ENCODE results near the gene TRMT112.

Gene TRMT112

DNA sequence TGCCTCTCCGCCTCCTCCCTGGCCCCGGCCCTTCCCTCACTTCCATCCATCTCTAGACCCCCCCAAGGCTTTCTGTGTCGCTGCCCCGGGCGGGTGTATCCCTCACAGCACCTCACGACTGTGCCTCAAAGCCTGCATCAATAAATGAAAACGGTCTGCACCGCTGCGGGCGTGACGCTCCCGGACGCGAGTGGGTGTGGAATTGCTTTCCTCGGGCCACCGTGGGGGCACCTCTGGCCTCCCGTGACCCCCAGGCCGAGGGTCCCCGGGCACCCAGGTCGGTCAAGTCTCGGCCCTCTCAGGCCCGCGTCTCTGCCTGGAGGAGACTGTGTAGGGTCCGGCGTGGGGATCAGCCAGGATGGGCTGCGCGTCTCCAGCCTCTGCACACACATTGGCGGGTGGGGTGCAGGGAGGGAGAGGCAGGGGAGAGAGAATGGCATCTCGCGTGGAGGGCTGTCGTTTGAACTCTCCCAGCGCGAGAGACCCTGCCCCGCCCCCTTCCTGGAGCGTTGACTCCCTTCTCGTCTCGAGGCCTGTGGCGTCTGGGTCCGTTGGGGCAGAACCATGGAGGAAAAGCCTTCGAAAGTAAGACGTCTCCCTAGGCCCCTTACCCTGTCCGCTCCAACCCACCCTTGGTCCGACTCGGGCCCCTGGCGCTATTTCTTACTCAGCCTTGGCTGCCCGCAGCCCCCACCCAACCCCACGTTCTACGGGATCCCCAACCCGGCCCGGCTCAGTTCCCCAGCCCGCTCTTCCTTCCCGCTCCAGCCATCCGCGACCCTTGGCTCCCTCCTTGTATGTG, 17.3 kb downstream of the TRMT112 start, which contains the start of gene CATSPERZ:
CATSPERZ (plus strand) TSS at position 512 of the 802 bp plus-strand sequence; CDS start at position 565, 53 bp downstream.
- TF ChIP-seq TAF1 (IDR thresholded peaks at IDR 0.05; ENCODE audit: borderline replicate concordance, insufficient read depth, low read length) (no peak), POLR2AphosphoS5 (IDR thresholded peaks at IDR 0.05; ENCODE audit: low read depth, low read length) (no peak), FOXP2 (optimal IDR thresholded peaks at IDR 0.05; ENCODE audit: borderline replicate concordance, extremely low read depth, extremely low read length, insufficient read depth) (no peak), SIN3A (IDR thresholded peaks at IDR 0.05; ENCODE audit: borderline replicate concordance, insufficient read depth, low read length) (no peak)

DNA sequence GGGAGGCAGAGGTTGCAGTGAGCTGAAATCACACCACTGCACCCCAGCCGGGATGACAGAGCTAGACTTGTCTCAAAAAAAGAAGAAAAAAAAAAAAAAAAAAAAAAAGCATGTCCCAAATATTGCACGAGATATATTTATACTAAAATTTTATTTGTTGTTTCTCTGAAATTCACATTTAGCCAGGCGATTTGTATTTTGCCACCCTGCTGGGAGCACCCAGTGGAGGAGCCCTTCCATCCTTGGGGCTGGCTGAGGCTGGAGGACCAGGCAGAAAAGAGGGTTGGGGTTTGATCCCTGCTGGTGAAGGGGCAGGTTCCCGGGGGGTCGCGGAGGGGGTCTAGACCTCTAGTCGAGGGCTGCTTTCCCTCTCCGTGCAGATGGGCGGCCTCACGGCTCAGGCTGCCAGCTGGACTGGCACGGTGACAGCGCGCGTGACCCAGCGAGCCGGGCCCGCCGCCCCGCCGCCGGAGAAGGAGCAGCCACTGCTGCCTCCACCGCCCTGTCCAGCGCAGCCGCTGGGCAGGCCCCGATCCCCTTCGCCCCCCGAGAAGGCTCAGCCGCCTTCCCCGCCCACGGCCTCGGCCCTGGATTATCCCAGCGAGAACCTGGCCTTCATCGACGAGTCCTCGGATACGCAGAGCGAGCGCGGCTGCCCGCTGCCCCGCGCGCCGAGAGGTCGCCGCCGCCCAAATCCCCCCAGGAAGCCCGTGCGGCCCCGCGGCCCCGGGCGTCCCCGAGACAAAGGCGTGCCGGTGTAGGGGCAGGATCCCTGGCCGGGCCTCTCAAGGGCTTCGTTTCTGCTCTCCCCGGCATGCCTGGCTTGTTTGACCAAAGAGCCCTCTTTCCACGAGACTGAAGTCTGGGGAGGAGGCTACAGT, 18.2 kb downstream of the TRMT112 start:
- TF ChIP-seq TAF1 (IDR thresholded peaks at IDR 0.05; ENCODE audit: borderline replicate concordance, insufficient read depth, low read length) (no peak), FOXP2 (optimal IDR thresholded peaks at IDR 0.05; ENCODE audit: borderline replicate concordance, extremely low read depth, extremely low read length, insufficient read depth) (no peak), SIN3A (IDR thresholded peaks at IDR 0.05; ENCODE audit: borderline replicate concordance, insufficient read depth, low read length) (no peak)

DNA sequence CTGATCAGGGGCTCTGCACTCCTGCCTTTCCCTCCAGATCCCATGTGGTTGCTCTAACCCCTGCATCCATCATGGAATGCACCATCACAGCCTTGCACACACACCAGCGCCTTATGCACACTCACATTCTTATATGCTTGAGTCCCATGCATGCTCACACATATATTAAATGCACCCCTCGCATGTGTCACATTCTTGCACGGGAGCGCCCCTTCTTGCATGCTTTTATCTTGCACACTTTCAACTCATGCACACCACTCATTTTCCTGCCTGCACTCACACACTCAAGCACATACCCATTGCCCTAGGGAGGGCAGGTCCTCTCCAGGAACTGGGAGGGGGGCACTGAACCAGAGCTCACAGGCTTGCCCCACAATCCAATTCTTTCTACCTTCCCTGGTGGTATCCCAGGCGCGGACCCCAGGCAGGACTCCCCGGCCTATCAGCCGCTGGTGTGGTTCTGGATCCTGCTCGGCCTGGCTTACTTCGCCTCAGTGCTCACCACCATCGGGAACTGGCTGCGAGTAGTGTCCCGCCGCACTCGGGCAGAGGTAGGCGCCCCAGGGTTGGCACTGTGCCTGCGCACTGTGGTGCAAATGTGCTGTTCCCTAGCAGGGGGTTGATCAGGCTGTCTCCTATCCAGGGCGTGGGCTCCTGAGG, 19.5 kb downstream of the TRMT112 start:
- no peak for TF ChIP-seq TAF1 (IDR thresholded peaks at IDR 0.05; ENCODE audit: borderline replicate concordance, insufficient read depth, low read length)
- no peak for TF ChIP-seq FOXP2 (optimal IDR thresholded peaks at IDR 0.05; ENCODE audit: borderline replicate concordance, extremely low read depth, extremely low read length, insufficient read depth)
- TF ChIP-seq, protein P1, sequence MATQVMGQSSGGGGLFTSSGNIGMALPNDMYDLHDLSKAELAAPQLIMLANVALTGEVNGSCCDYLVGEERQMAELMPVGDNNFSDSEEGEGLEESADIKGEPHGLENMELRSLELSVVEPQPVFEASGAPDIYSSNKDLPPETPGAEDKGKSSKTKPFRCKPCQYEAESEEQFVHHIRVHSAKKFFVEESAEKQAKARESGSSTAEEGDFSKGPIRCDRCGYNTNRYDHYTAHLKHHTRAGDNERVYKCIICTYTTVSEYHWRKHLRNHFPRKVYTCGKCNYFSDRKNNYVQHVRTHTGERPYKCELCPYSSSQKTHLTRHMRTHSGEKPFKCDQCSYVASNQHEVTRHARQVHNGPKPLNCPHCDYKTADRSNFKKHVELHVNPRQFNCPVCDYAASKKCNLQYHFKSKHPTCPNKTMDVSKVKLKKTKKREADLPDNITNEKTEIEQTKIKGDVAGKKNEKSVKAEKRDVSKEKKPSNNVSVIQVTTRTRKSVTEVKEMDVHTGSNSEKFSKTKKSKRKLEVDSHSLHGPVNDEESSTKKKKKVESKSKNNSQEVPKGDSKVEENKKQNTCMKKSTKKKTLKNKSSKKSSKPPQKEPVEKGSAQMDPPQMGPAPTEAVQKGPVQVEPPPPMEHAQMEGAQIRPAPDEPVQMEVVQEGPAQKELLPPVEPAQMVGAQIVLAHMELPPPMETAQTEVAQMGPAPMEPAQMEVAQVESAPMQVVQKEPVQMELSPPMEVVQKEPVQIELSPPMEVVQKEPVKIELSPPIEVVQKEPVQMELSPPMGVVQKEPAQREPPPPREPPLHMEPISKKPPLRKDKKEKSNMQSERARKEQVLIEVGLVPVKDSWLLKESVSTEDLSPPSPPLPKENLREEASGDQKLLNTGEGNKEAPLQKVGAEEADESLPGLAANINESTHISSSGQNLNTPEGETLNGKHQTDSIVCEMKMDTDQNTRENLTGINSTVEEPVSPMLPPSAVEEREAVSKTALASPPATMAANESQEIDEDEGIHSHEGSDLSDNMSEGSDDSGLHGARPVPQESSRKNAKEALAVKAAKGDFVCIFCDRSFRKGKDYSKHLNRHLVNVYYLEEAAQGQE (IDR thresholded peaks at IDR 0.05; ENCODE audit: insufficient read depth in 1 of 2, low read depth in 2 of 2, low read length in 2 of 2): no peak
- no peak for TF ChIP-seq SIN3A (IDR thresholded peaks at IDR 0.05; ENCODE audit: borderline replicate concordance, insufficient read depth, low read length)
- no peak for TF ChIP-seq POLR2AphosphoS5 (IDR thresholded peaks at IDR 0.05; ENCODE audit: low read depth, low read length)

DNA sequence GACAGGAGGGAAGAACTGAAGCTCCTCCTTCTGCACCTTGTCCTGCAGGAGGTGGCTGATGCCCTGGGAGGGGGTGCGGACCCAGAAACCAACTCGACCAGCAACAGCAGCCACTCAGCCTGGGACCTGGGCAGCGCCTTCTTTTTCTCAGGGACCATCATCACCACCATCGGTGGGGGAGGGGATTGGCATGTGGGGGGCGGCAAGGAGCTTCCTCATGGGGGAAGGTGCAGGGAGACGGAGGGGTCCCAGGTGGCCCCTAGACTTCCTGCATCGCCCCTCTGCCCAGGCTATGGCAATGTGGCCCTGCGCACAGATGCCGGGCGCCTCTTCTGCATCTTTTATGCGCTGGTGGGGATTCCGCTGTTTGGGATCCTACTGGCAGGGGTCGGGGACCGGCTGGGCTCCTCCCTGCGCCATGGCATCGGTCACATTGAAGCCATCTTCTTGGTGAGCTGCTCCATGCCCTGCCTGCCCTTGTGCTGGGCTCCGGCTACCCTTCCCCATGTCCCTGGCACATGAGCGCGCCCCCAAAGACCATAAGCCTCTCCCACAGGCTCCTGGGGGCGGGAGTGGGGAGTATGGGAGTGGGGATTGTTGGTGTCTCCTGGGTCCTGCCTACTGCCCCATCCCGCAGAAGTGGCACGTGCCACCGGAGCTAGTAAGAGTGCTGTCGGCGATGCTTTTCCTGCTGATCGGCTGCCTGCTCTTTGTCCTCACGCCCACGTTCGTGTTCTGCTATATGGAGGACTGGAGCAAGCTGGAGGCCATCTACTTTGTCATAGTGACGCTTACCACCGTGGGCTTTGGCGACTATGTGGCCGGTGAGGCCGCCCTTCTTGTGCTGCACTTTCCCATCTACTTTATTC, 20.3 kb downstream of the TRMT112 start:
- no peak for TF ChIP-seq SIN3A (IDR thresholded peaks at IDR 0.05; ENCODE audit: borderline replicate concordance, insufficient read depth, low read length)

DNA sequence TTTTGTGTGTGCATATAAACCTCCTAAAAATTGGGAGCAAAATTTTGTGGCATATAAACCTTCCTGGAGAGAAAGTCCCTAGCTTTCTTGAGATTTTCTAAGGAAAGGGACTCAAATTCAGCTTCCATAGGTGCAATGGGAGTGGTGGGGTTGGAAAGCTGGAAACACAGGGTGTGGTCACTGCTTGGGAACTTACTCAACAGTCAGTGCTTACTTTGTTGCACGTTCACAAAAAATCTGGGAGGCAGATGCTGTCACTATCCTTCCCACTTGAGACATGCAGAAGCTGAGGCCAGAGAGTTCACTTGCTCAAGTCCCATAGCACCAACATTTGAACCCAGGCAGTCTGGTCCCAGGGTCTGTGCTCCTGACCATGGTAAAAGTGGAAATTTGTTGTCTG, 21.1 kb downstream of the TRMT112 start:
- TF ChIP-seq FOXP2 (optimal IDR thresholded peaks at IDR 0.05; ENCODE audit: borderline replicate concordance, extremely low read depth, extremely low read length, insufficient read depth) (no peak), SIN3A (IDR thresholded peaks at IDR 0.05; ENCODE audit: borderline replicate concordance, insufficient read depth, low read length) (no peak), POLR2AphosphoS5 (IDR thresholded peaks at IDR 0.05; ENCODE audit: low read depth, low read length) (no peak), TAF1 (IDR thresholded peaks at IDR 0.05; ENCODE audit: borderline replicate concordance, insufficient read depth, low read length) (no peak)
- TF ChIP-seq, protein P1 (IDR thresholded peaks at IDR 0.05; ENCODE audit: insufficient read depth in 1 of 2, low read depth in 2 of 2, low read length in 2 of 2): no peak

DNA sequence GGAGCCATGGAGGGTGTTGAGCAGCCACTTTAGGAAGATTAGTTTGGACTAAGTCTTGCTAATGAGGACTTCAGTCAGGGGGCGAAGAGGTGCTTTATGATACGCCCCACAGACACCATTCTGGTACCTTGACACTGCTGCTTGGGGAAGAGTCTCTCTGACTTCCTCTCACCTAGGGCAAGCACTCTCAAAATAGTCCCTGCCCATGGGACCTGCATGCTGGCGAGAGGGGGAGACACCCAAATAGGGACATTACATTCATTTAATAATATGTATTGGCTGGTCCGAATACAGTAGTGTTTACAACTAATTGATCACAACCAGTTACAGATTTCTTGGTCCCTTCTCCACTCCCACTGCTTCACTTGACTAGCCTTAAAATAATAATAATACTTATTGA, 21.6 kb downstream of the TRMT112 start:
- no peak for TF ChIP-seq SIN3A (IDR thresholded peaks at IDR 0.05; ENCODE audit: borderline replicate concordance, insufficient read depth, low read length)
- TF ChIP-seq FOXP2 (optimal IDR thresholded peaks at IDR 0.05; ENCODE audit: borderline replicate concordance, extremely low read depth, extremely low read length, insufficient read depth): no peak
- TF ChIP-seq, protein P1 (IDR thresholded peaks at IDR 0.05; ENCODE audit: insufficient read depth in 1 of 2, low read depth in 2 of 2, low read length in 2 of 2): no peak
- TF ChIP-seq POLR2AphosphoS5 (IDR thresholded peaks at IDR 0.05; ENCODE audit: low read depth, low read length): no peak
- no peak for TF ChIP-seq TAF1 (IDR thresholded peaks at IDR 0.05; ENCODE audit: borderline replicate concordance, insufficient read depth, low read length)

Measured in PFSK-1 (cell line).